Muscle layer of colon (tissue), 2 donors: ENCODE data around the gene VGF.
"Not testable (repeated sequence)": the region's sequence is repeated elsewhere in the genome, so short reads cannot be mapped to it uniquely, and the experiment has no call there.

Source experiments
- H3K27ac ChIP-seq: one replicate; pipeline ENCODE4 v1.7.0; 2013; ENCODE audit warnings: low read depth, mild to moderate bottlenecking, low read length, moderate library complexity
- H3K27me3 ChIP-seq, 2 donors: one replicate each; pipeline ENCODE4 v1.7.0; 2013; ENCODE audit warnings: low read length in 2 of 2, mild to moderate bottlenecking in 2 of 2; ENCODE audit not compliant: insufficient read depth in 2 of 2, control insufficient read depth in 1 of 2
- H3K36me3 ChIP-seq: one replicate; pipeline ENCODE4 v1.7.0; 2013; ENCODE audit warnings: mild to moderate bottlenecking, low read length; ENCODE audit not compliant: insufficient read depth
- H3K4me1 ChIP-seq: one replicate; pipeline ENCODE4 v1.7.0; 2013; ENCODE audit warnings: mild to moderate bottlenecking, low read length; ENCODE audit not compliant: insufficient read depth
- H3K4me3 ChIP-seq, 2 donors: one replicate each; pipeline ENCODE4 v1.7.0; 2013; ENCODE audit warnings: low read length in 2 of 2, low read depth in 1 of 2, mild to moderate bottlenecking in 1 of 2, moderate library complexity in 1 of 2
- H3K9ac ChIP-seq: one replicate; pipeline ENCODE4 v1.7.0; 2013; ENCODE audit warnings: low read length
- H3K9me3 ChIP-seq: one replicate; pipeline ENCODE4 v1.7.0; 2013; ENCODE audit warnings: mild to moderate bottlenecking, low read length
- donor health status: abdominal sarcoma.
- donor health status: Adenocarcinoma of cecum.

Gene VGF

GRCh38 chr7:101153969-101154692 is 11.2 kb downstream of the VGF start, which contains the start of gene AP1S1:
Gene AP1S1, plus strand, starts transcription at chr7:101154476. Its CDS starts 39 bp downstream, at chr7:101154515.
- Histone ChIP-seq H3K27me3 (peaks cover 0 to 5% of the 10 kb centered on the region in 2 donors), H3K9ac (no peak within 1 kb of the TSS), H3K9me3 (no peaks in the 10 kb centered on the region), H3K27ac (peak within 1 kb of the TSS; percentile 42), H3K4me1 (peaks cover 10% of the 10 kb centered on the region), H3K36me3 (peaks cover 13% of the 10 kb centered on the region), H3K4me3 (peak within 1 kb of the TSS; percentile 66 to 75)

- H3K36me3 ChIP-seq, result no peaks in the 10 kb centered on the region
- H3K4me1 ChIP-seq, result peaks cover 10% of the 10 kb centered on the region
- H3K27me3 ChIP-seq, result peaks cover 0 to 7% of the 10 kb centered on the region in 2 donors
- no peak overlapping the region for H3K27ac ChIP-seq
- H3K4me3 ChIP-seq, result no peak overlapping the region
- no peaks in the 10 kb centered on the region for H3K9me3 ChIP-seq
- H3K9ac ChIP-seq, result no peak overlapping the region
These were observed 13.3 kb downstream of the VGF start for GRCh38 chr7:101151908-101152651.

GRCh38 chr7:101140746-101141382 is 24.5 kb downstream of the VGF start:
- no peaks in the 10 kb centered on the region for H3K27me3 ChIP-seq
- H3K36me3 ChIP-seq, result no peaks in the 10 kb centered on the region
- H3K9ac ChIP-seq, result no peak overlapping the region
- no peaks in the 10 kb centered on the region for H3K9me3 ChIP-seq
- no peak overlapping the region for H3K27ac ChIP-seq
- no peak overlapping the region for H3K4me3 ChIP-seq
- peaks cover 4% of the 10 kb centered on the region for H3K4me1 ChIP-seq

GRCh38 chr7:101140339-101140699 is 25.1 kb downstream of the VGF start:
- Histone ChIP-seq H3K27ac (no peak overlapping the region), H3K4me1 (peaks cover 4% of the 10 kb centered on the region), H3K9ac (no peak overlapping the region), H3K27me3 (no peaks in the 10 kb centered on the region), H3K36me3 (no peaks in the 10 kb centered on the region), H3K4me3 (no peak overlapping the region), H3K9me3 (no peaks in the 10 kb centered on the region)

- Histone ChIP-seq H3K36me3 (no peaks in the 10 kb centered on the region), H3K9me3 (no peaks in the 10 kb centered on the region), H3K27ac (no peak overlapping the region), H3K27me3 (no peaks in the 10 kb centered on the region), H3K4me3 (no peak overlapping the region), H3K9ac (no peak overlapping the region), H3K4me1 (no peaks in the 10 kb centered on the region)
These were observed 27.0 kb downstream of the VGF start for GRCh38 chr7:101138213-101138870.

GRCh38 chr7:101137651-101138212 is 27.6 kb downstream of the VGF start:
- no peaks in the 10 kb centered on the region for H3K27me3 ChIP-seq
- H3K36me3 ChIP-seq, result no peaks in the 10 kb centered on the region
- H3K9me3 ChIP-seq, result no peaks in the 10 kb centered on the region
- H3K27ac ChIP-seq, result no peak overlapping the region
- H3K4me1 ChIP-seq, result no peaks in the 10 kb centered on the region
- H3K9ac ChIP-seq, result no peak overlapping the region
- H3K4me3 ChIP-seq, result no peak overlapping the region

- H3K27ac ChIP-seq, result no peak overlapping the region
- H3K9me3 ChIP-seq, result no peaks in the 10 kb centered on the region
- no peaks in the 10 kb centered on the region for H3K4me1 ChIP-seq
- H3K27me3 ChIP-seq, result no peaks in the 10 kb centered on the region
- no peaks in the 10 kb centered on the region for H3K36me3 ChIP-seq
- no peak overlapping the region for H3K4me3 ChIP-seq
- H3K9ac ChIP-seq, result no peak overlapping the region
These were observed 30.9 kb downstream of the VGF start for GRCh38 chr7:101134399-101134980.

GRCh38 chr7:101133621-101134398 is 31.6 kb downstream of the VGF start:
- H3K4me1 ChIP-seq, result no peaks in the 10 kb centered on the region
- no peak overlapping the region for H3K27ac ChIP-seq
- H3K9me3 ChIP-seq, result no peaks in the 10 kb centered on the region
- H3K9ac ChIP-seq, result no peak overlapping the region
- no peaks in the 10 kb centered on the region for H3K27me3 ChIP-seq
- H3K4me3 ChIP-seq, result no peak overlapping the region
- no peaks in the 10 kb centered on the region for H3K36me3 ChIP-seq

- H3K4me1 ChIP-seq, H3K36me3 ChIP-seq, H3K4me3 ChIP-seq, H3K27ac ChIP-seq, H3K27me3 ChIP-seq, H3K9me3 ChIP-seq, H3K9ac ChIP-seq: not testable (repeated sequence)
These were observed 32.5 kb downstream of the VGF start for GRCh38 chr7:101132626-101133600.
